PC-3 (cell line): ENCODE data around the gene IPCEF1. TPM values are rescaled to one million over a fixed set of nuclear protein-coding genes. Genes with fewer than 3 reads are reported as not detected.

Source experiments
- ATAC-seq: fragments of 200-7000 bp; cut with Tn5 transposase; 2 replicates; pipeline ENCODE4 v1.9.1; 2020; ENCODE audit warnings: mild to moderate bottlenecking, moderate library complexity
- BruUV-seq: library from RNA; stranded (reverse); fragments of 400-500 nt; replicated peaks from 2 replicates; lab custom pipeline; 2021; lab: Mats Ljungman, UMichigan
- CTCF ChIA-PET: fragments of 300-600 bp; sonication (Branson Sonifier 250); formaldehyde crosslinking; loops from one replicate; lab custom pipeline; 2022; ENCODE audit warnings: antibody characterized with exemption; lab: Charles Lee
- POLR2A ChIA-PET: fragments of 300-600 bp; sonication (Branson Sonifier 250); formaldehyde crosslinking; loops from one replicate; lab custom pipeline; 2022; ENCODE audit warnings: antibody characterized with exemption; ENCODE audit not compliant: unreplicated experiment; lab: Charles Lee
- DNase-seq: peaks from one replicate; pipeline ENCODE4 v3.0.0-alpha.2; 2015
- H2AFZ ChIP-seq: fragments of 300-600 bp; sonication (generic); 2 replicates; pipeline ENCODE4 v1.6.0; 2016; ENCODE audit warnings: antibody characterized with exemption, low read length
- H3F3A ChIP-seq: fragments of 300-600 bp; sonication (generic); one replicate; pipeline ENCODE4 v1.6.0; 2017; ENCODE audit warnings: antibody characterized with exemption, low read length, control low read depth, mild to moderate bottlenecking; ENCODE audit not compliant: unreplicated experiment
- H3K27ac ChIP-seq: fragments of 300-600 bp; sonication (generic); 2 replicates; pipeline ENCODE4 v1.5.1; 2016; ENCODE audit warnings: mild to moderate bottlenecking, low read length
- H3K27me3 ChIP-seq: fragments of 300-600 bp; sonication (generic); 2 replicates; pipeline ENCODE4 v1.6.1; 2016; ENCODE audit warnings: low read length, mixed read lengths
- H3K36me3 ChIP-seq: fragments of 300-600 bp; sonication (generic); 2 replicates; pipeline ENCODE4 v1.6.1; 2016; ENCODE audit warnings: low read depth, mixed run types, low read length, mixed read lengths
- H3K4me1 ChIP-seq: fragments of 300-600 bp; sonication (generic); 2 replicates; pipeline ENCODE4 v1.5.1; 2016; ENCODE audit warnings: low read length; ENCODE audit not compliant: insufficient read depth
- H3K4me2 ChIP-seq: fragments of 300-600 bp; sonication (generic); 2 replicates; pipeline ENCODE4 v1.6.0; 2016; ENCODE audit warnings: low read length
- H3K4me3 ChIP-seq: fragments of 300-600 bp; sonication (generic); 2 replicates; pipeline ENCODE4 v1.5.1; 2016; ENCODE audit warnings: mild to moderate bottlenecking, low read length, mixed read lengths
- H3K79me2 ChIP-seq: fragments of 300-600 bp; sonication (generic); 2 replicates; pipeline ENCODE4 v1.6.1; 2017; ENCODE audit warnings: low read length, mixed read lengths
- H3K9ac ChIP-seq: fragments of 300-600 bp; sonication (generic); 2 replicates; pipeline ENCODE4 v1.6.0; 2016; ENCODE audit warnings: mild to moderate bottlenecking, low read length
- H3K9me2 ChIP-seq: fragments of 300-600 bp; sonication (generic); replicated peaks from 2 replicates; pipeline ENCODE4 v1.6.1; 2016; ENCODE audit warnings: mixed run types, low read length, mixed read lengths
- H3K9me3 ChIP-seq: fragments of 300-600 bp; sonication (generic); 2 replicates; pipeline ENCODE4 v1.6.1; 2016; ENCODE audit warnings: low read length, mixed read lengths
- H4K20me1 ChIP-seq: fragments of 300-600 bp; sonication (generic); 2 replicates; pipeline ENCODE4 v1.6.1; 2016; ENCODE audit warnings: low read length, mixed read lengths
- CTCF ChIP-seq: fragments of 300-600 bp; sonication (generic); conservative IDR thresholded peaks from 2 replicates; pipeline ENCODE4 v1.5.1; 2017; ENCODE audit warnings: antibody characterized with exemption, low read depth, mild to moderate bottlenecking, low read length
- EZH2 ChIP-seq: fragments of 300-600 bp; sonication (generic); IDR thresholded peaks from one replicate; pipeline ENCODE4 v1.6.1; 2017; ENCODE audit warnings: antibody characterized with exemption, mild to moderate bottlenecking, low read length; ENCODE audit not compliant: unreplicated experiment
- EZH2phosphoT487 ChIP-seq: fragments of 300-600 bp; sonication (generic); IDR thresholded peaks from 2 replicates; pipeline ENCODE4 v1.6.1; 2018; ENCODE audit warnings: mild to moderate bottlenecking, antibody characterized with exemption, low read length, borderline replicate concordance
- intact Hi-C: fragments of 100-400 bp; cut with micrococcal nuclease; formaldehyde crosslinking; loops from 2 replicates; pipeline ENCODE4 v1.9.0; 2023
- total RNA-seq: library from RNA; depleted of rRNA; stranded (reverse); fragments of >200 nt; gene quantifications from 2 replicates; pipeline ENCODE4 v1.2.3, GENCODE V29; 2014

The IPCEF1 gene
- total RNA-seq, 1 experiment from 2014 or later: 0.29 TPM

GRCh38 chr6:154395878-154396277 is 39.3 kb upstream of the IPCEF1 start:
- Histone ChIP-seq H3K9ac (no peak overlapping the region), H3K79me2 (no peaks in the 10 kb centered on the region), H2AFZ (no peak overlapping the region), H3F3A (no peaks in the 10 kb centered on the region), H3K36me3 (no peaks in the 10 kb centered on the region), H3K9me3 (no peaks in the 10 kb centered on the region), H3K4me1 (peaks cover 15% of the 10 kb centered on the region), H3K9me2 (no peaks in the 10 kb centered on the region), H3K4me3 (no peak overlapping the region), H3K27me3 (no peaks in the 10 kb centered on the region), H4K20me1 (no peaks in the 10 kb centered on the region), H3K27ac (no peak overlapping the region), H3K4me2 (no peak overlapping the region)
- ChIA-PET CTCF (no interaction called here), POLR2A (no interaction called here)
- no peak for TF ChIP-seq CTCF
- TF ChIP-seq EZH2phosphoT487: no peak
- ATAC-seq (no peak), DNase-seq (no peak)
- BruUV-seq: no TSS peak
- intact Hi-C loops: no loop called here

- no TSS peak for BruUV-seq
- ATAC-seq: no peak
- Histone ChIP-seq H3K9ac (no peak overlapping the region), H3F3A (no peaks in the 10 kb centered on the region), H4K20me1 (no peaks in the 10 kb centered on the region), H3K27me3 (no peaks in the 10 kb centered on the region), H3K9me3 (no peaks in the 10 kb centered on the region), H3K36me3 (no peaks in the 10 kb centered on the region), H3K4me3 (no peak overlapping the region), H3K4me1 (peaks cover 15% of the 10 kb centered on the region), H3K27ac (no peak overlapping the region), H2AFZ (no peak overlapping the region), H3K79me2 (no peaks in the 10 kb centered on the region), H3K4me2 (no peak overlapping the region), H3K9me2 (no peaks in the 10 kb centered on the region)
- DNase-seq: no peak
- ChIA-PET CTCF (no interaction called here), POLR2A (no interaction called here)
- intact Hi-C loops: no loop called here
- TF ChIP-seq EZH2 (no peak), CTCF (no peak), EZH2phosphoT487 (no peak)
These were observed 38.7 kb upstream of the IPCEF1 start for GRCh38 chr6:154395316-154395715.

GRCh38 chr6:154394571-154394970 is 38.0 kb upstream of the IPCEF1 start:
- Histone ChIP-seq H3K27me3 (no peaks in the 10 kb centered on the region), H3K9me3 (no peaks in the 10 kb centered on the region), H3K36me3 (no peaks in the 10 kb centered on the region), H3K27ac (no peak overlapping the region), H3K4me3 (no peak overlapping the region), H3K4me1 (peaks cover 14% of the 10 kb centered on the region), H3K9ac (no peak overlapping the region), H3F3A (no peaks in the 10 kb centered on the region), H3K79me2 (no peaks in the 10 kb centered on the region), H3K9me2 (no peaks in the 10 kb centered on the region), H4K20me1 (no peaks in the 10 kb centered on the region), H2AFZ (no peak overlapping the region), H3K4me2 (no peak overlapping the region)
- no peak for TF ChIP-seq EZH2
- no peak for TF ChIP-seq CTCF
- TF ChIP-seq EZH2phosphoT487: no peak
- ATAC-seq (no peak), DNase-seq (no peak)
- CTCF ChIA-PET: interaction anchor here (0.5 kb wide), 1 partner anchor 411 kb away, joined by 8 read pairs; no protein-coding TSS in a partner anchor
- POLR2A ChIA-PET: no interaction called here
- intact Hi-C loops: no loop called here
- BruUV-seq: no TSS peak
